NB4 (cell line): Measurements from ENCODE around the gene FRS2.

Experiments used
- POLR2A ChIP-seq: IDR thresholded peaks from 2 replicates; pipeline ENCODE4 v1.6.1; 2011; ENCODE audit warnings: mild to moderate bottlenecking; ENCODE audit not compliant: insufficient read length; ENCODE audit errors: extremely low read depth
- TF ChIP-seq, protein P1 (sequence below): IDR thresholded peaks from one replicate; pipeline ENCODE4 v1.5.1; 2012; ENCODE audit warnings: low read depth, low read length
- TF ChIP-seq, protein P2 (sequence below): IDR thresholded peaks from 2 replicates; pipeline ENCODE4 v1.6.1; 2011; ENCODE audit warnings: low read depth, low read length

DNA sequence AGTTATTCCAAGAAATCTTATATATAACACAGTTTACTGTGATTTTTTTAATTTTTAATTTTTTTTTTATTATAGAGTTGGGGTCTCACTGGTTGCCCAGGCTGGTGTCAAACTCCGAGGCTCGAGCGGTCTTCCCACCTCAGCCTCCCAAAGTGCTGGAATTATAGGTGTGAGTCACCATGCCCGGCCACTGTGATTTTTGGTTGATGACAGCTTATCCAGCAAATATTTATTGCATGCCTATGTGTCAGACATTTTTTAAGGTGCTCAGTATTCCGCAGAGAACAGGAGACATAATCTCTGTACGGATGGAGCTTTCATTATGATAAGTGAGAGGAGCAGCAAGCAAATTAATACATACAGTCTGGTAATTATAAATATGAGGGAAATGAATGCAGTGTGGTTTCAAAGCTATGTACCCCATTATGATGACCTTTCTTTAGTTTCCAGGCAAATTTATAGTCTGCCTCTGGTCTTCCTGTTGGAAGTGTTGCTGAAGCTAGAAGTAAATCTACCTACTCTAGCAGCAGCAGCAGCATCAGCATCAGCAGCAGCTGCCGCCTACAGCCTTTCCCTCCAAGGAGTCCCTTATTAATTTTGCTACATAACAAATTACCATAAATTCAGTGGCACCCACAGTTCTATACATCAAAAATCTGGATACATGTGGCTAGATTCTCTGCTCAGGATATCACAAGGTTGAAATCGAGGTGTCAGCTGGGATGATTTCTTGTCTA is 32.3 kb downstream of the FRS2 start:
- TF ChIP-seq, protein P1, sequence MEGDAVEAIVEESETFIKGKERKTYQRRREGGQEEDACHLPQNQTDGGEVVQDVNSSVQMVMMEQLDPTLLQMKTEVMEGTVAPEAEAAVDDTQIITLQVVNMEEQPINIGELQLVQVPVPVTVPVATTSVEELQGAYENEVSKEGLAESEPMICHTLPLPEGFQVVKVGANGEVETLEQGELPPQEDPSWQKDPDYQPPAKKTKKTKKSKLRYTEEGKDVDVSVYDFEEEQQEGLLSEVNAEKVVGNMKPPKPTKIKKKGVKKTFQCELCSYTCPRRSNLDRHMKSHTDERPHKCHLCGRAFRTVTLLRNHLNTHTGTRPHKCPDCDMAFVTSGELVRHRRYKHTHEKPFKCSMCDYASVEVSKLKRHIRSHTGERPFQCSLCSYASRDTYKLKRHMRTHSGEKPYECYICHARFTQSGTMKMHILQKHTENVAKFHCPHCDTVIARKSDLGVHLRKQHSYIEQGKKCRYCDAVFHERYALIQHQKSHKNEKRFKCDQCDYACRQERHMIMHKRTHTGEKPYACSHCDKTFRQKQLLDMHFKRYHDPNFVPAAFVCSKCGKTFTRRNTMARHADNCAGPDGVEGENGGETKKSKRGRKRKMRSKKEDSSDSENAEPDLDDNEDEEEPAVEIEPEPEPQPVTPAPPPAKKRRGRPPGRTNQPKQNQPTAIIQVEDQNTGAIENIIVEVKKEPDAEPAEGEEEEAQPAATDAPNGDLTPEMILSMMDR = no peak
- no peak for TF ChIP-seq POLR2A
- TF ChIP-seq, protein P2, sequence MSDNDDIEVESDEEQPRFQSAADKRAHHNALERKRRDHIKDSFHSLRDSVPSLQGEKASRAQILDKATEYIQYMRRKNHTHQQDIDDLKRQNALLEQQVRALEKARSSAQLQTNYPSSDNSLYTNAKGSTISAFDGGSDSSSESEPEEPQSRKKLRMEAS = no peak
